Spleen (tissue), 11 donors: ENCODE data around the gene STAG1. TPM values are rescaled to one million over a fixed set of nuclear protein-coding genes. Genes with fewer than 3 reads are reported as not detected.

Source experiments
- DNase-seq: peaks from one replicate; pipeline ENCODE4 v3.0.0-alpha.2; 2020
- H3K27ac ChIP-seq, 8 donors: fragments of 200-600 bp; sonication (generic) in 7 of 8; 1 replicate in 4 of 8; 2 replicates in 4 of 8; pipeline versions ENCODE4 v1.5.0 to v1.8.0; 2016 to 2021; ENCODE audit warnings: inconsistent platforms in 4 of 8, mild to moderate bottlenecking in 4 of 8, moderate library complexity in 1 of 8
- H3K27me3 ChIP-seq, 7 donors: fragments of 200-600 bp; sonication (generic) in 6 of 7; replicated peaks in 1 of 7; 1 replicate in 4 of 7; 2 replicates in 3 of 7; pipeline versions ENCODE4 v1.5.0 to v1.8.0; 2016 to 2021; ENCODE audit warnings: inconsistent platforms in 3 of 7, mild to moderate bottlenecking in 1 of 7
- H3K36me3 ChIP-seq, 6 donors: fragments of 200-600 bp; sonication (generic) in 5 of 6; 1 replicate in 4 of 6; 2 replicates in 2 of 6; pipeline versions ENCODE4 v1.5.0 to v1.8.0; 2016 to 2021; ENCODE audit warnings: inconsistent platforms in 2 of 6
- H3K4me1 ChIP-seq, 6 donors: fragments of 200-600 bp; sonication (generic) in 5 of 6; 1 replicate in 3 of 6; 2 replicates in 3 of 6; pipeline versions ENCODE4 v1.5.0 to v1.8.0; 2016 to 2021; ENCODE audit warnings: inconsistent platforms in 3 of 6
- H3K4me3 ChIP-seq, 8 donors: fragments of 200-600 bp; sonication (generic) in 7 of 8; 1 replicate in 4 of 8; 2 replicates in 4 of 8; pipeline versions ENCODE4 v1.5.0 to v1.8.0; 2016 to 2021; ENCODE audit warnings: inconsistent platforms in 4 of 8, mild to moderate bottlenecking in 4 of 8, moderate library complexity in 2 of 8
- H3K9me3 ChIP-seq, 8 donors: fragments of 200-600 bp; sonication (generic) in 7 of 8; 1 replicate in 4 of 8; 2 replicates in 4 of 8; pipeline versions ENCODE4 v1.5.0 to v1.8.0; 2016 to 2021; ENCODE audit warnings: inconsistent platforms in 4 of 8
- CTCF ChIP-seq, 11 experiments: fragments of 200-600 bp in 7 of 11; fragments of 450-650 bp in 4 of 11; sonication (generic) in 4 of 11; IDR thresholded peaks in 8 of 11; conservative IDR thresholded peaks in 3 of 11; 1 replicate in 7 of 11; 2 replicates in 4 of 11; pipeline versions ENCODE4 v1.4.0 to v1.8.0; 2016 to 2021; ENCODE audit warnings: antibody characterized with exemption in 11 of 11, inconsistent platforms in 4 of 11, mild to moderate bottlenecking in 1 of 11
- POLR2A ChIP-seq, 3 donors: fragments of 450-650 bp; IDR thresholded peaks; one replicate each; pipeline ENCODE4 v1.5.1; 2017; ENCODE audit warnings: antibody characterized with exemption in 3 of 3, mild to moderate bottlenecking in 1 of 3
- POLR2AphosphoS5 ChIP-seq, 3 donors: sonication (generic); formaldehyde crosslinking; IDR thresholded peaks; one replicate each; pipeline ENCODE4 v1.5.1; 2017; ENCODE audit warnings: antibody characterized with exemption in 3 of 3
- WGBS, 5 donors: extraction: QIAGEN DNeasy Blood & Tissue Kit in 3 of 5; methylation state at CpG; one replicate each; pipeline versions ENCODE4 v1.1.5 to v1.1.7; 2013 to 2018; 5-methylcytosine and 5-hydroxymethylcytosine counted together
- intact Hi-C: fragments of 100-400 bp; cut with DNase I; formaldehyde crosslinking; loops from one replicate; pipeline ENCODE4 v1.15.0; 2023; ENCODE audit warnings: low total_unique reads
- polyA plus RNA-seq, 3 donors: library from polyadenylated mRNA; stranded (reverse); fragments of 200-250 nt; gene quantifications; one replicate each; pipeline ENCODE4 v1.2.1, GENCODE V29; 2013
- total RNA-seq, 7 donors: library from RNA; depleted of rRNA in 3 of 7; stranded (reverse); fragments of >200 nt in 3 of 7; fragmentation: NEBNext Ultra II Directional in 4 of 7; extraction: Animal tissue kit (Norgen Biotek cat#: 25700) in 4 of 7; gene quantifications; one replicate each; pipeline versions ENCODE4 v1.1.0 to v1.2.1, GENCODE V29; 2016 to 2021
- donor health status: healthy with polysubstance abuse.
- donor health status: DM: no; HTN: no; CAD: no; lungs with moderate emphysema.
- donor health status: DM: no; HTN: no; CAD: no.
- donor health status: Bipolar disorder and iron deficiency.
- donor health status: healthy.
- donor health status: DM: no; HTN: no; CAD: no.
- donor health status: DM: yes; HTN: yes; CAD: no.

Gene STAG1
- total and polyA plus RNA-seq, 10 donors, result 7.2 to 61.6 (median 47.3) TPM

- H3K27me3 ChIP-seq, result no peaks in the 10 kb centered on the region
- peaks cover 0 to 10% (median 0%) of the 10 kb centered on the region in 6 donors for H3K36me3 ChIP-seq
- DNase-seq, result no peak
- peak overlapping the region in 5 of 8 donors; percentile 43 to 84 (median 72) for H3K27ac ChIP-seq
- H3K9me3 ChIP-seq, result peaks cover 0 to 32% (median 26%) of the 10 kb centered on the region in 8 donors
- peaks cover 4 to 68% (median 35%) of the 10 kb centered on the region in 6 donors for H3K4me1 ChIP-seq
- intact Hi-C loops, result no loop called here
- TF ChIP-seq CTCF (IDR thresholded peaks at IDR 0.05 in 8 of 11, conservative IDR thresholded peaks at IDR 0.05 in 3 of 11), result no peak
- no peak for TF ChIP-seq POLR2AphosphoS5 (IDR thresholded peaks at IDR 0.05)
- no peak for TF ChIP-seq POLR2A (IDR thresholded peaks at IDR 0.05)
- H3K4me3 ChIP-seq, result no peak overlapping the region
- WGBS, 5 donors, result 87 to 96% (median 90%) methylated on average over 3 of the region's 3 CpGs
Measured at GRCh38 chr3:136690599-136690998, 61.6 kb downstream of the STAG1 start.

GRCh38 chr3:136685882-136686281 lies 66.3 kb downstream of the STAG1 start:
- H3K4me3 ChIP-seq, result no peak overlapping the region
- no peaks in the 10 kb centered on the region for H3K27me3 ChIP-seq
- intact Hi-C loops, result no loop called here
- peaks cover 0 to 6% (median 0%) of the 10 kb centered on the region in 6 donors for H3K36me3 ChIP-seq
- no peak for TF ChIP-seq POLR2A (IDR thresholded peaks at IDR 0.05)
- no peak for TF ChIP-seq CTCF (IDR thresholded peaks at IDR 0.05 in 8 of 11, conservative IDR thresholded peaks at IDR 0.05 in 3 of 11)
- TF ChIP-seq POLR2AphosphoS5 (IDR thresholded peaks at IDR 0.05), result no peak
- no peak overlapping the region for H3K27ac ChIP-seq
- H3K4me1 ChIP-seq, result peaks cover 0 to 37% (median 11%) of the 10 kb centered on the region in 6 donors
- H3K9me3 ChIP-seq, result peaks cover 0 to 6% (median 2%) of the 10 kb centered on the region in 8 donors
- WGBS, 5 donors, result 87 to 98% (median 93%) methylated on average over 1 of the region's 1 CpG
- no peak for DNase-seq

GRCh38 chr3:136682740-136683312 lies 69.4 kb downstream of the STAG1 start:
- Histone ChIP-seq H3K36me3 (peaks cover 0 to 6% (median 0%) of the 10 kb centered on the region in 6 donors), H3K27me3 (no peaks in the 10 kb centered on the region), H3K27ac (no peak overlapping the region), H3K4me3 (no peak overlapping the region), H3K4me1 (peaks cover 0 to 22% (median 0%) of the 10 kb centered on the region in 6 donors), H3K9me3 (peaks cover 0 to 6% (median 2%) of the 10 kb centered on the region in 8 donors)
- no peak for TF ChIP-seq CTCF (IDR thresholded peaks at IDR 0.05 in 8 of 11, conservative IDR thresholded peaks at IDR 0.05 in 3 of 11)
- TF ChIP-seq POLR2AphosphoS5 (IDR thresholded peaks at IDR 0.05), result no peak
- TF ChIP-seq POLR2A (IDR thresholded peaks at IDR 0.05), result no peak
- 78 to 89% (median 82%) methylated on average over 3 of the region's 3 CpGs for WGBS, 5 donors
- intact Hi-C loops, result no loop called here
- no peak for DNase-seq

- 93 to 100% (median 96%) methylated on average over 4 of the region's 4 CpGs for WGBS, 5 donors
- Histone ChIP-seq H3K4me1 (peaks cover 0 to 39% (median 18%) of the 10 kb centered on the region in 6 donors), H3K36me3 (no peaks in the 10 kb centered on the region), H3K9me3 (peaks cover 0 to 6% (median 2%) of the 10 kb centered on the region in 8 donors), H3K4me3 (no peak overlapping the region), H3K27me3 (no peaks in the 10 kb centered on the region), H3K27ac (no peak overlapping the region)
- no peak for DNase-seq
- intact Hi-C loops, result no loop called here
- TF ChIP-seq CTCF (IDR thresholded peaks at IDR 0.05 in 8 of 11, conservative IDR thresholded peaks at IDR 0.05 in 3 of 11), result no peak
- no peak for TF ChIP-seq POLR2A (IDR thresholded peaks at IDR 0.05)
- TF ChIP-seq POLR2AphosphoS5 (IDR thresholded peaks at IDR 0.05), result no peak
Measured at GRCh38 chr3:136678981-136679380, 73.2 kb downstream of the STAG1 start.
